ENCODE measurements around the gene ZNF100. TPM values are rescaled to one million over a fixed set of nuclear protein-coding genes. Genes with fewer than 3 reads are reported as not detected.
A peak's percentile ranks its signal among the peaks of the same experiment; 100 is the strongest.

ZNF100 gene
- total and polyA plus RNA-seq, 9 of the 15 experiments (the other 6 are each of a cell fraction or from before 2014, with no cell fraction given): 4.5 to 27.2 (median 19.6) TPM

- TF ChIP-seq ILK (tag; IDR thresholded peaks at IDR 0.05; ENCODE audit: borderline replicate concordance, low read depth) (no peak), ZNF592 (IDR thresholded peaks at IDR 0.05) (0 out of 2 replicates have a peak, but pooled peaks have one; percentile 11), DACH1 (IDR thresholded peaks at IDR 0.05; ENCODE audit: partially characterized antibody) (no peak), ZNF57 (CRISPR knock-in tag; IDR thresholded peaks at IDR 0.05) (no peak), MEIS2 (IDR thresholded peaks at IDR 0.05; ENCODE audit: partially characterized antibody) (peak; percentile 93), MBD2 (IDR thresholded peaks at IDR 0.05; ENCODE audit: borderline replicate concordance, low read depth) (peak; percentile 77), RBM25 (IDR thresholded peaks at IDR 0.05; ENCODE audit: low read depth, low read length, severe bottlenecking) (peak; percentile 62), E2F8 (IDR thresholded peaks at IDR 0.05; ENCODE audit: low read depth, partially characterized antibody) (peak; percentile 54), TRIM25 (IDR thresholded peaks at IDR 0.05; ENCODE audit: borderline replicate concordance) (no peak), ATF7 (IDR thresholded peaks at IDR 0.05) (peak; percentile 60; the same call in 1 of the 2 replicates), HBP1 (CRISPR knock-in tag; IDR thresholded peaks at IDR 0.05) (peak; percentile 42; the same call in 1 of the 2 replicates), KDM4B (IDR thresholded peaks at IDR 0.05; ENCODE audit: borderline replicate concordance in 2 of 2, low read depth in 1 of 2) (peak in 1 of 2 experiments; percentile 48; a peak in 1 of 4 replicates), HCFC1 (IDR thresholded peaks at IDR 0.05; ENCODE audit: low read depth, low read length) (peak; percentile 24), ZNF395 (CRISPR knock-in tag; IDR thresholded peaks at IDR 0.05) (no peak)
These were observed at the start of gene ZNF100 (continued) for GRCh38 chr19:21767065-21767800.

Measured in K562 (cell line).